Transverse colon (tissue), 4 donors: ENCODE data around the gene DTNBP1.

ENCODE experiments used
- POLR2A ChIP-seq: fragments of 450-650 bp; IDR thresholded peaks from one replicate; pipeline ENCODE4 v1.6.1; 2016; ENCODE audit warnings: antibody characterized with exemption, mild to moderate bottlenecking, moderate library complexity
- POLR2AphosphoS5 ChIP-seq, 3 donors: sonication (generic); formaldehyde crosslinking; IDR thresholded peaks; one replicate each; pipeline ENCODE4 v1.6.1; 2016; ENCODE audit warnings: antibody characterized with exemption in 3 of 3
- TF ChIP-seq, protein P1 (sequence below), 5 experiments: fragments of 200-600 bp in 3 of 5; fragments of 450-650 bp in 2 of 5; sonication (generic) in 3 of 5; IDR thresholded peaks; 1 replicate in 2 of 5; 2 replicates in 3 of 5; pipeline ENCODE4 v1.5.1; 2016 to 2017; ENCODE audit warnings: antibody characterized with exemption in 5 of 5, inconsistent platforms in 3 of 5, mild to moderate bottlenecking in 2 of 5, moderate library complexity in 1 of 5

DNA sequence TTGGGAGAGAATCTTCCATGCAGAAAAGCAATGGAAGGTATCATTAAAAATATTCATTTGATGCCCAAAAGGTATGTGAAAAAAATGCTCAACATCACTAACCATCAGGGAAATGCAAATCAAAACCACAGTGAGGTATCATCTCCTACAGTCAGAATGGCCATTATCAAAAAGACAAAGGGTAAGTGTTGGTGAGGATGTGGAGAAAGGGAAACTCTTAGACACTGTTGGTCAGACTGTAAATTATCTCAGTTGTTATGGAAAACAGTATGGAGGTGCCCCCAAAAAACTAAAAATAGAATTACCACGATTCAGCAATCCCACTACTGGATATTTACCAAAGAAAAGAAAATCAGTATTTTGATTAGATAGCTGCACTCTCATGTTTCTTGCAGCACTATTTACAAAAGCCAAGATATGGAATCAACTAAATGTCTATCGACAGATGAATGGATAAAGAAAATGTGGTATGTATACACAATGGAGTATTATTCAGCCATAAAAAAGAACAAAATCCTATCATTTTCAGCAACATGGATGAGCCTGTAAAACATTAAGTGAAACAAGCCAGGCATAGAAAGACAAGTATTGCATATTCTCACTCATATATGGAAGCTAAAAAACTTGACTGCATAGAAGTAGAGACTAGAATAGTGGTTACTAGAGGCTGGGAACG is 84.0 kb downstream of the DTNBP1 start:
- TF ChIP-seq, protein P1, sequence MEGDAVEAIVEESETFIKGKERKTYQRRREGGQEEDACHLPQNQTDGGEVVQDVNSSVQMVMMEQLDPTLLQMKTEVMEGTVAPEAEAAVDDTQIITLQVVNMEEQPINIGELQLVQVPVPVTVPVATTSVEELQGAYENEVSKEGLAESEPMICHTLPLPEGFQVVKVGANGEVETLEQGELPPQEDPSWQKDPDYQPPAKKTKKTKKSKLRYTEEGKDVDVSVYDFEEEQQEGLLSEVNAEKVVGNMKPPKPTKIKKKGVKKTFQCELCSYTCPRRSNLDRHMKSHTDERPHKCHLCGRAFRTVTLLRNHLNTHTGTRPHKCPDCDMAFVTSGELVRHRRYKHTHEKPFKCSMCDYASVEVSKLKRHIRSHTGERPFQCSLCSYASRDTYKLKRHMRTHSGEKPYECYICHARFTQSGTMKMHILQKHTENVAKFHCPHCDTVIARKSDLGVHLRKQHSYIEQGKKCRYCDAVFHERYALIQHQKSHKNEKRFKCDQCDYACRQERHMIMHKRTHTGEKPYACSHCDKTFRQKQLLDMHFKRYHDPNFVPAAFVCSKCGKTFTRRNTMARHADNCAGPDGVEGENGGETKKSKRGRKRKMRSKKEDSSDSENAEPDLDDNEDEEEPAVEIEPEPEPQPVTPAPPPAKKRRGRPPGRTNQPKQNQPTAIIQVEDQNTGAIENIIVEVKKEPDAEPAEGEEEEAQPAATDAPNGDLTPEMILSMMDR (IDR thresholded peaks at IDR 0.05): no peak
- no peak for TF ChIP-seq POLR2AphosphoS5 (IDR thresholded peaks at IDR 0.05)
- no peak for TF ChIP-seq POLR2A
